ENCODE data around the gene VSIG2. TPM values are rescaled to one million over a fixed set of nuclear protein-coding genes. Genes with fewer than 3 reads are reported as not detected.

The VSIG2 gene
- total and polyA plus RNA-seq, 10 of the 15 experiments (the other 5 are each of a cell fraction or from before 2014, with no cell fraction given) = 0.13 to 0.31 (median 0.15) TPM; not detected in 5

GRCh38 chr11:124724979-124725718 lies 26.9 kb downstream of the VSIG2 start:
- intact Hi-C loops (cut with micrococcal nuclease; ENCODE audit: unreplicated experiment) = no loop called here
- H3K27ac ChIP-seq (ENCODE audit: control insufficient read depth, insufficient read depth) = no peak overlapping the region
- no peaks in the 10 kb centered on the region; a peak in 2 of 4 replicates for H3K27me3 ChIP-seq (replicated peaks in 1 of 2; ENCODE audit: control insufficient read depth in 2 of 2, insufficient read depth in 2 of 2, low read length in 1 of 2)
- peak overlapping the region; percentile 23; the same call in 1 of the 2 replicates for H3K4me2 ChIP-seq (ENCODE audit: control insufficient read depth, insufficient read depth)
- no peaks in the 10 kb centered on the region for H4K20me1 ChIP-seq (ENCODE audit: control insufficient read depth, insufficient read depth)
- no peak overlapping the region for H3K4me3 ChIP-seq
- H3K36me3 ChIP-seq (ENCODE audit: control insufficient read depth in 2 of 2, insufficient read depth in 2 of 2, low read length in 1 of 2) = no peaks in the 10 kb centered on the region
- SMC1A ChIA-PET (ENCODE audit: uncharacterized antibody, unreplicated experiment) = interaction anchor here (0.8 to 2.6 kb wide), 16 partner anchors 11 to 100 kb away, joined by 3 to 16 read pairs (median 5); partner anchors contain the start of genes SIAE and SPA17
- no peak overlapping the region for H3K9ac ChIP-seq (ENCODE audit: control insufficient read depth, insufficient read depth, low read length)
- FAIRE-seq = no peak
- peak; percentile 41 for DNase-seq (ENCODE audit: low read depth, low spot score)
- RAD21 ChIA-PET (ENCODE audit: unreplicated experiment) = interaction anchor here (0.6 to 2.0 kb wide), 9 partner anchors 8 to 68 kb away, joined by 3 to 7 read pairs (median 4); partner anchors contain the start of gene VSIG2
- CTCF ChIA-PET = interaction anchor here (0.8 to 4.1 kb wide), 12 partner anchors 9 to 81 kb away, joined by 3 to 36 read pairs (median 8); partner anchors contain the start of genes ESAM, NRGN, SIAE and SPA17
- peaks cover 7% of the 10 kb centered on the region for H3K4me1 ChIP-seq (ENCODE audit: control insufficient read depth, insufficient read depth, low read length)
- BruUV-seq (replicated peaks) = no TSS peak
- TF ChIP-seq E2F4 (IDR thresholded peaks at IDR 0.05; ENCODE audit: low read depth, low read length) = no peak
- TF ChIP-seq ATF7 (IDR thresholded peaks at IDR 0.05; ENCODE audit: low read depth) = no peak
- TF ChIP-seq PKNOX1 (IDR thresholded peaks at IDR 0.05) = peak; percentile 48; the same call in 1 of the 2 replicates
- peak; percentile 60; the same call in 1 of the 2 replicates for TF ChIP-seq CHD2 (IDR thresholded peaks at IDR 0.05; ENCODE audit: borderline replicate concordance, low read depth, low read length)
- peak in 1 of 2 experiments; percentile 38; a peak in 1 of 4 replicates for TF ChIP-seq IKZF2 (IDR thresholded peaks at IDR 0.05)
- peak; percentile 91 for TF ChIP-seq MEF2B (IDR thresholded peaks at IDR 0.05; ENCODE audit: partially characterized antibody, poor library complexity, severe bottlenecking)
- TF ChIP-seq POU2F2 (IDR thresholded peaks at IDR 0.05; ENCODE audit: borderline replicate concordance, low read depth, low read length) = no peak
- 0 out of 2 replicates have a peak, but pooled peaks have one; percentile 17 for TF ChIP-seq MLLT1 (IDR thresholded peaks at IDR 0.05)
- no peak for TF ChIP-seq HDGF (IDR thresholded peaks at IDR 0.05)
- TF ChIP-seq IKZF1 (conservative IDR thresholded peaks at IDR 0.05) = peak; percentile 72
- TF ChIP-seq CTCF (IDR thresholded peaks at IDR 0.05 in 2 of 3, conservative IDR thresholded peaks at IDR 0.05 in 1 of 3; ENCODE audit: control insufficient read depth in 2 of 3, extremely low read depth in 1 of 3, insufficient read depth in 1 of 3, low read depth in 3 of 3, low read length in 3 of 3) = no peak
- TF ChIP-seq EP300 (IDR thresholded peaks at IDR 0.05; ENCODE audit: borderline replicate concordance in 1 of 2, control insufficient read depth in 1 of 2, low read depth in 2 of 2, low read length in 2 of 2) = no peak
- no peak for TF ChIP-seq NR2C1 (IDR thresholded peaks at IDR 0.05)
- peak in 1 of 2 experiments; percentile 3; a peak in 1 of 4 replicates for TF ChIP-seq BHLHE40 (IDR thresholded peaks at IDR 0.05; ENCODE audit: borderline replicate concordance in 1 of 2, low read depth in 2 of 2, low read length in 1 of 2)
- no peak for TF ChIP-seq CHD4 (IDR thresholded peaks at IDR 0.05)
- peak; percentile 95 for ATAC-seq
- in situ Hi-C loops (cut with MboI) = no loop called here
- WGBS (ENCODE audit: insufficient coverage, insufficient replicate concordance, low lambda C conversion rate, missing lambda C conversion rate) = 23% methylated on average over 14 of the region's 14 CpGs
- POLR2A ChIA-PET = interaction anchor here (1.0 to 2.2 kb wide), 4 partner anchors 17 to 36 kb away, joined by 3 to 10 read pairs (median 4); no protein-coding TSS in a partner anchor
- no peaks in the 10 kb centered on the region for H3K9me3 ChIP-seq (replicated peaks; ENCODE audit: control insufficient read depth, insufficient read depth, low read length)
- peak overlapping the region; percentile 7; the same call in 1 of the 2 replicates for H2AFZ ChIP-seq (ENCODE audit: control insufficient read depth, low read depth, low read length)
- no peaks in the 10 kb centered on the region for H3K79me2 ChIP-seq (ENCODE audit: control insufficient read depth, insufficient read depth, low read length)
